ENCODE results near the gene PLAU.
"Not testable (repeated sequence)": the region's sequence is repeated elsewhere in the genome, so short reads cannot be mapped to it uniquely, and the experiment has no call there.

GRCh38 chr10:73930630-73931327 is 19.8 kb downstream of the PLAU start:
- TF ChIP-seq CTCF (IDR thresholded peaks at IDR 0.05; ENCODE audit: low read depth, low read length); EZH2phosphoT487 (IDR thresholded peaks at IDR 0.05; ENCODE audit: low read depth): not testable (repeated sequence)
